Stimulated activated CD4-positive, alpha-beta T cell treated with anti-CD3 and anti-CD28 coated beads, TNF-alpha, amount 100 ng/mL, for 4 hours (primary cell): ENCODE results near the gene EFR3B.
"Not testable (repeated sequence)": the region's sequence is repeated elsewhere in the genome, so short reads cannot be mapped to it uniquely, and the experiment has no call there.

Experiments used
- DNase-seq, 3 experiments: peaks; one replicate each; pipeline ENCODE4 v3.0.0-alpha.2; 2020; ENCODE audit warnings: low read depth in 3 of 3

The EFR3B gene

DNA sequence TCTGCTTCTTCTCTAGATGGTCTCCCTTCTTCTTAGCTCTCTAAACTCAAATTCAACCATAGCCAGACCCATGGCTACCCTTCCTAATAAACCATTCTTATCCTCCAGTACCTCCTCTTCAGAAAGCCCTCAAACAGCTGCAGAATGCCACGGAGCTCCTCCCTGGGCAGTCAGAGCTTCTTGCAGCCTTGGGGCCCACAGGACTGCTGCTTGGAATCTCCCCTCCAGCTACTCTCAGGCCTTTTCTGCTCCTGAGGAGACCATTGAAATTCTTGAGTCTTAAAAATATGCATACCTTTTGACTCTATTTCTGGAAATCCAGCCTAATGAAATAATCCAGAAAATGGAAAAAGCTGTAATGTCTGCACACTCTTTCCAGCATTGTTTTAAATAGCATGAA, 30.7 kb downstream of the EFR3B start:
- DNase-seq, result no peak

DNA sequence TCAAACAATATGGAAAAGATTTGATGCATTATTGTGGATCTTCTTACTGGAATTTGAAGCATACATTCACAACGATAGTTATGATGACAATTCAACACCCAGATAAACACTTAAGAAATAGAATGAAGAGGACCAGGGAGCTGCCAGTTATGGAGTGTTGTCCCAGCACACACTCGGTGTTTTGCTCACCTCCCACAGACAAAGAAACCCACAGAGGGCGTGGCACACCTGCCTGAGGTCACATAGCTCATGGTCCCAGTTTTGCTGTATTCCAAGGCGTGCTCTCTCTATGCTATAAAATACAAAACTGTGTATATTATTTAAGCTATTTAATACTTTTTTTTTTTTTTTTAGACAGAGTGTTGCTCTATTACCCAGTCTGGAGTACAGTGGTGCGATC, 31.1 kb downstream of the EFR3B start:
- DNase-seq, result no peak

DNA sequence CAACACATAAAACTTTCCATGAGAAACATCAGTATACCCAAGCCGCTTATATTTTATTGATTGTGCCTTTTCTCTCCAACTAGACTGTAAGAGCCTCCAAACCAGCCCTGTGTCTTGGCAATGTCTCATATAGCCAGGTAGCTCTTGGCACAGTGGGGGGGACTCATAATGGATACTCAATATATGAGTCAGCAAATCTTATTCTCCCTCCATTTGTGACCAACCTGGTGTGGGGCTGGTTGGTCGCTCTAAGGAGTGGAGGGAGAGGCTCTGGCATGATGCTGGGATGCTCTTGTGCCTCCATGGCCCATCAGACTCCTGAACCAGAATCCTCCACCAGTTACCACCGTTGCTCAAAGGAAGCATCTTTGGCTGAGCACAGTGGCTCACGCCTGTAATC, 32.0 kb downstream of the EFR3B start:
- DNase-seq, result no peak

DNA sequence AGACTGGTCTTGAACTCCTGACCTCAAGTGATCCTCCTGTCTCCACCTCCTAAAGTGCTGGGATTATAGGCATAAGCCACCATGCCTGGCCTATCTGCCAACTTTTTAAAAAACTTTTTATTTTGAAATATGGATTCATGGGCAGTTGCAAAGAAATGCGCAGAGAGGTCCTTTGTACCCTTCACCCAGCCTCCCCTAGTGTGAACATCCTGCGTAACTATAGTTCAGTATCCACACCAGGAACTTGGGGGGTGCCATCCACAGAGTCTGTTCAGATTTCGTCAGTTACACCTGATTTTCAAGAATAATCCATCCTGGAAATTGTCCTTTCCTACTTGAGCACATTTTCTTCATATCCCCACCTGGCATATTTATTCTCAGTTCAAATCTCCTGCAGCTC, 33.0 kb downstream of the EFR3B start:
- DNase-seq, result no peak

DNA sequence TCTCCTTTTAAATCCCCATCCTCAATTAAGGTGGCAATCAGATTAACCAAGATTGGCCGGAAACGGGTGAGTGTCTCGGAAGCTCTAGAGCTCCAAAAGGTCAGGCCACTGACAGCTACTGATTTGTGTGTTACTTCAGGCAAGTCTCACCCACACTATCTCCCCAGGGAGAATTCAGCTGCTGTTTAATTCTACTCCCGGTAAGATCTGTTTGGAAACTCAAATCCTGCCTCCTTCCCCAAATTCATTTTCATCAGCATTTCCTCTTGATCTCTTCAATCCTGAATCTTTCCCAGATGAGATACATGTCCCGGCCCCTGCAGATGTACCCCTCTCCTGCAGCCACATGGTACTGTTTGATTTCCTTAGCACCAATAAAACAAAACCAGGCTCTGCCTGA, 34.9 kb downstream of the EFR3B start:
- no peak for DNase-seq

DNA sequence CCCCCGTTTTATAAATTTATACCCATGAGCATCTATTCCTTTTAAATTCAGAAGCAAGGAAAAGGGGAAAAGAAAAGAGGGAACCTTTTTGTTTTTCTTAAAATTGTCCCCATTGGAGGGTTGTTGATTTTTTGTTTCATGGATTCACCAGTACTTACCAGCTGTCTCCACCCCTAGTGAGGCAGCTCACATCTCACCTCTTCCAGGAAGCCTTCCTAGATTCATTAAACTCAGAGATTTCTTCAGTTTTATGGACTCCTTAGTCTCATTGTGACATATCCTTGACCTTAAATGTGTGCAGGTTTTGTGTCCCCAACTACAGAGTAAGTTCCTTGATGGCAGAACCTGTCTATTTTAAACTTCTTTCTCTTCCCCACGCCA, 35.9 kb downstream of the EFR3B start:
- no peak for DNase-seq

DNA sequence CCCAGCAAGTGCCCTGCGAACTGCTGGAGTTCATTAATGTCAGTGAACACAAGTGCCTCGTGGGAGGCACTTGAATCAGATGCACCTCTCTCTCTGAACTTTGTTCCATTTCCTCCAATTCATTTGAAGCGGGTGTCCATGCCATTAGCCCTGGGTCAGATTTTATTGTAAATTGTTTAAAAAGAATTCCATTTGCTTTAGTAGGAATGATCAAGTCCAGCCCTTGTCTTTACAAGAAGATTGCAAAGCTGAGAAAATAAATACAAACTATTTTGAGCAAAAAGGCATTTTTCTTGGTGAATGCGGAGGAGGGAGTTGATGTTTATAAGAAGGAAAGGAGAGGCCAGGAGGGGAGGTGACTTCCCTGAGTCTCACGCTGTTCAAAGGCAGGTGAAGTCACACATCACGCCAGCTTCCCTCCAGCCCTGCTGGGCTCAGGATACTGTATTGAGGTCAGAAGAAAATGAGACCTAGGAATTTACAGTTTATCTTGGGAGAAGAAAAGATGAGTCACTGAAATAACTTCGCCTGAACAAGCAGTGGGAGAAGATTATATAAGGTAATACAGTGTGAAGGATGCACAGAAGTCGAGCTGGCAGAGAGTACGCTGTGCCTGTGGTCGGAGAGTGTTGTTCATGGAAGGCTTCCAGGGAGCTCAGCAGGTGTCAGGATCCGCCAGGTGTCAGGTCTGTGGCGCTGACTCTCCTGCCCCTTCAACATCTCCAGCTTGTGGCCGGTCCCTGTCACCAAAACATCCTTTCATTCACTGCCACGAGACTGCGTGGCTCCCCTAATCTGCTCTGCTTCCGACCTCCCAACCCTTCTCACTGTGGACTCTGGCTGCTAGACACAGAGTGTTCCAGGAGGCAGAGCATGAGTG, 36.5 kb downstream of the EFR3B start:
- no peak for DNase-seq

DNA sequence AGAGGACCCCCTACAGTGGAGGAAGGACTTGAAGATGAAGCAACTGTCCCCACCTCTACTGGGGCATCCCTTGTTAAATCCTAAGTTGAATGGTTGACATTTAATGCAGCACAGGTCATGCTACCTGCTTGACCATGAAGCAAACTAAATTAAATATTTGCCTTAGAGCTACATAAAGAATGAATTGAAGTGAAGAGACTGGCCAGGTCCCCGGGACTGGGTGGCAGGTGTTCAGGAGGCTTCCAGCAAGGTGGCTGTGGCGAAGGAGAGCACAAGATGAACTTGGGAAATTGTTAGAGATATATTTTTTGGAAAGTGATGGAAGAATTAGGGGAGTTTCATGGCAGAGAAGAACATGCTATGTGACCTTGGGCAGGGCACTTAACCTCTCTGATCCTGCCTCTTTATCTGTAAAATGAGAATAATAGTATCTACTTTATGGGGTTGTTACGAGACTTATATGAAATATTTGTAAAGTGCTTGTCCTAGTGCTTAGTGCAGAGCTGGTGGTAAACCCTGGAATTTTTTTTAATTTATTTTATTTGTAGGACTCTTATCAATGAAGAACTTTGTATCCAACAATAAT, 37.3 kb downstream of the EFR3B start:
- DNase-seq, result no peak

GRCh38 chr2:25081237-25081790, 39.4 kb downstream of the EFR3B start:
- DNase-seq, result no peak

DNA sequence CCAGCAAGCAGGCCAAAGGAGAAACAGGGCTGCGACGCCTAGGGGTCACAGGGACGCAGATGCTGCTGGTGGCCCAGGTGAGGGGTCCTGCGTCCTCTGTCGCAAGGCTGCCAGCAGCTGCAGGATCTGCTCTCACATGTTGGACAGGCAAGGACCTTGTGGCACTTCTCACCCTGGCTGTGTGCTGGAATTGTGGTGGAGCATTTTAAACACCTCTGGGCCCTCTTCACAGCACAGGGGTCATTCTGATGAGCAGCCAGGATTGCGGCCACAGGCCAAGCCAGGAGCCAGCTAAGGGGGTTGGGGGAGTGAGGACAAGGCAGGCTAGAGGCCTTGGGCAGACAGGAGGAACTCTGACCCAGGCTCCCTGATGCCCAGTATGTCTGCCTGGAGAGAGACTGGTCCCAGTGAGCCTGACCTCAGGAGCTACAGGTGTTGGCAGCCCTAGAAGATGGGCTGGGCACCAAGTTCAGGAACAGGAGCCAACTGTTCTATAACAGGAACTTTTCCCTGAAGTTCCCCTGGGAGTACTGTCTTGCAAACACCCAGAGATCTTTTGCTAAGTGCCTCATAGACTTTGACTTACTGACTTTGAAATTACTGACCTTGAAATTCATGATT, 40.2 kb downstream of the EFR3B start:
- DNase-seq, result no peak

DNA sequence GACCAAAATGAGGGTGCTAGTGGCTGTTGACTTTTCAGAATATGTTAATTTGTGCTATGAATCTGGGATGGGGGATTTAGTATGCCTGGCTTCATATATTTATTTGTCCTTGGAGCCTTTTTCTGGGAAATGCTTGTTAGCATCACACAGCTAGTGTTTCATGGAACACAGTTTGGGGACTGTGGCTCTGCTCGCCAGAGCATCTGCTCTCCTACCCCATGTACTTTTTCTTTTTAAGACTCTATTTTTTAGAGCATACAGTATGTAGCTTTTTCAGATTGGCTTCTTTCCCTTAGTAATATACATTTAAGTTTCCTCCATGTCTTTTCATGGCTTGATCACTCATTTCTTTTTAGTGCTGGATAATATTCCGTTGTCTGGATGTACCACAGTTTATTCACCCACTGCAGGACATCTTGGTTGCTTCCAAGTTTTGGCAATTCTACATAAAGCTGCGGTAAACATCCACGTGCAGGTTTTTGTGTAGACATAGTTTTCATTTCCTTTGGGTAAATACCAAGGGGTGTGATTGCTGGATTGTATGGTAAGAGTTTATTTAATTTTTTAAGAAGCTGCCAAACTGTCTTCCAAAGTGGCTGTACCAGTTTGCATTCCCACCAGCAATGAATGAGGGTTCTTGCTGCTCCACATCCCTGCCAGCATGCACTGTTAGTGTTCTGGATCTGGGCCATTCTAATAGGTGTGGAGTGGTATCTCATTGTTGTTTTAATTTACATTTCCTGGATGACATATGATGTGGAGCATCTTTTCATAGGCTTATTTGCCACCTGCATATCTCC, 44.1 kb downstream of the EFR3B start:
- no peak for DNase-seq

GRCh38 chr2:25088817-25089516, 47.1 kb downstream of the EFR3B start:
- DNase-seq, result no peak

DNA sequence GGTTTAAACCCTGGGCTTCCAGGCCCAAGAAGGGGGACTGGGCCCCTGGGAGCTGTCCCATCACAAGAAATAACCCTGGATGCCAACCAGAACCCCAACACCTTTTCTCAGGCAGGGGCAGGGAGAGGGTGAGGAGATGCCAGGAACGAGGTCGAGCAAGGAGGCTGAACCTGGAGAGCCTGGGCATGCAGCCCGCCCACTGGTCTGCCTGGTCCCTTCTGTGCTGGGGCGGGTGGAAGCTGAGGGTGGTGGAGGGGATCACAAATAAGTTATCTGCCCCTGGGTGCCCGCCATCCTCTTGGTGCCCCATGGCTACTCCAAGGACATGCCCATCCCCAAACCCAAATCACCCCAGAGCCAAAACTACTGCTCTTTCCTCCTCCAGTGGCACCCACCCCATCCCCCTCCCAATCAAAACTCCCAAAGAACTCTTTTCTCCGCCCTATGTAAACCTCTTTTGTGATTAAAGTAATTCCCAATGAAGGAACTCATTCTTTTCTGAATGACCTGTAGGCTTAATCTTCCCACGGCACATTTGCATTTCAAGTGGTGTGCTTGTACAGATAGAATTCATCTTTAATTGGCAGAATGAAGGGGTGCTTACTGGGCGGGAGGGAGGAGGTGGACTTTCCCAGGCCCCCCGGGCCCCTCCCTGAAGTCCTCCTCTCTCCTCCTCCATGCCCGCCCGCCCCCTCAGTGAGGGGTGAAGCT, 47.9 kb downstream of the EFR3B start:
- no peak for DNase-seq

DNA sequence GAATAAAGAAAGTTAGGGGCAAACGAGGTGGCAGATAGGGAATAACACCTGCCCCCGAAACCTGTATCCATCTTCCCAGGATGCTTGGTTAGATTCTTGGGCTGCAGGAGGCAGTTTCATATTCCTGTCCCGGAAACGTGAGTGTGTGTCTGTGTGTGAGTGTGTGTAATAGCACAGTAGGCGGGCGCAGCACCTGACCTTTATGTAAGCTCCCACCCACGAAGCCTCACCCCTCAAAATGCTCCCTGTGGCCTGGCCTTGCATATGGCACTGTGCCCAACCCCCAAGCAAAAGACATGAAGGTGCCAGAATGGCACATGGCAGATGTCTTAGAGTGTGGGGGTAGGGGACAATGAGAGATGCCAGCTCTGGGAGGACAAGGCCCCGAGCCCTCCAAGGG, 48.9 kb downstream of the EFR3B start:
- DNase-seq, result no peak

GRCh38 chr2:25091265-25091664, 49.4 kb downstream of the EFR3B start:
- no peak for DNase-seq

GRCh38 chr2:25098056-25098455, 56.2 kb downstream of the EFR3B start:
- no peak for DNase-seq

DNA sequence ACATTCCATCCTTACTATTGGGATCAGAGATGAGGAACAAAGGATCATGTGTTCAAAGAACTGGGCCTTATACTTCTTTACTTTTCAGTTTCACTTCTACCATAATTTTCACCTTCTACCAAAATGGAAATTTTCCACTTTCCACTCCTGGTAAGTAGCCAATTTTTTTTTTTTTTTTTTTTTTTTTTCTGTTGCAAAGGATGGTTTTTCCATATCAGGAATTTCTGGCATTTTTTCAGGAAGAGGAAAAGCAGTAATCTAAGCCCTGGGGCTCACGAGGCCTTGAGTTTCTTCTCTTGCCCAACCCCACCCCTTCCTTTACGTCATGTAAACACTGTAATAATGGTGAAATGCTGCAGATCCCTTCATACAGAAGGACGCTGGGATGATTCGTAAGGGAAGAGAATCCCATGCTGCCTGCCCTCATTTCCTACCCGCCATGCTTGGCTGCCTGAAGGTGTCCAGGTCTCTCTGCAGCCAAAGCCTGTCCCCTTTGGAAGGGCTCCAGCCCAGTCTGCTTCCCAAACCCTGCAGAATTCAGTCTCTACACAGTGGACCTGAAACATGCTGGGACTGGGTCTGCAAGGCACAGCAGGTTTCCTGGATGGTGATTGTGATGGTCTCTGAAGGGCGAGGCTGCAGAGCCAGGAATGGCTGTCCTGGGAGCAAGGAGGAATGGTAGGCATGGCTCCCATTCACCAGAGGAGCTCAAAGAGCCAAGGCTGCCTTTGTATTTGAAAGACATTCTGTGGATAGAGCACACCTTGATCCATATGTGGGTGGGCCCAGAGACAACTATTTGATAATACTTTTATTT, 57.0 kb downstream of the EFR3B start:
- DNase-seq, result no peak

- DNase-seq, result not testable (repeated sequence)
Measured at GRCh38 chr2:25102352-25102751, 60.5 kb downstream of the EFR3B start.

DNA sequence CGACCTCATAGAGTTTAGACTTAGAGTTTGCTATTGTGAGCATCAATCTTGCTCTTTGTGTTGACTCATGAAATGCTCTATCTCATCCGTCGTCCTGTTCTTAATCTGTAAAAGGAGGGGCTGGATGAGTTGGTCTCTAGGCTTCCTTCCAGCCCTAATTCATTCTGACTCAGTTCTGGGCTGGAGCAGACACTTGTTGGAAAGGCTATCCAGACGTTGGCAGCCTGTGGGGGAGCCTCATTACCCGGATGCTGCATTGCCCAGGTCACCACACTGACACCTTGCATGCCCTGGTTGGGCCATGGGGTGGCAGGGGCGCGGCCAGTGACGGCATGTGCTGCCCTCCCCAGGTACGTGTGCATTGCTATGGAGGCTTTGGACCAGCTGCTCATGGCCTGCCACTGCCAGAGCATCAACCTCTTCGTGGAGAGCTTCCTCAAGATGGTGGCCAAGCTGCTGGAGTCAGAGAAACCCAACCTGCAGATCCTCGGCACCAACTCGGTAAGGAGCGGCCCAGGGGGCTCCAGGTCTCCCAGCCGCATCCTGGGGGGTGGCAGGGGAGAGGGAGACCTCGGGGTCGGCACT, 61.5 kb downstream of the EFR3B start:
- DNase-seq, result no peak
